Measurements from ENCODE around the gene GPR75. TPM values are rescaled to one million over a fixed set of nuclear protein-coding genes. Genes with fewer than 3 reads are reported as not detected.

The GPR75 gene
- total RNA-seq, 2 donors from 2014 or later: 1.3 to 2.5 TPM

DNA sequence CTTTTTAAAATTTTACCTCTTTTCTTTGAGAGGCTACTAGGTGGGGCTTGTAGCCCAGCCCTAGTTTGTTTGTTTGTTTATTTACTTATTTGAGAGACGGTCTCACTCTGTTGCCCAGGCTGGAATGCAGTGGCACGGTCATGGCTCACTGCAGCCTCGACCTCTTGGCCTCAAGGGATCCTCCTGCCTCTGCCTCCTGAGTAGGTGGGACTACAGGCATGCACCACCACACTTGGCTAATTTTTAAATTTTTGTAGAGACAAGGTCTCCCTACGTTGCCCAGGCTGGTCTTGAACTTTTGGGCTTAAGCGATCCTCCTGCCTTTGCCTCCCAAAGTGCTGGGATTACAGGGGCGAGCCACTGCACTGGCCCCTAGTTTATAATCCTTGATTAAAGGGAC is 38.0 kb downstream of the GPR75 start:
- peaks cover 0 to 2% of the 10 kb centered on the region in 2 donors for H3K4me1 ChIP-seq

DNA sequence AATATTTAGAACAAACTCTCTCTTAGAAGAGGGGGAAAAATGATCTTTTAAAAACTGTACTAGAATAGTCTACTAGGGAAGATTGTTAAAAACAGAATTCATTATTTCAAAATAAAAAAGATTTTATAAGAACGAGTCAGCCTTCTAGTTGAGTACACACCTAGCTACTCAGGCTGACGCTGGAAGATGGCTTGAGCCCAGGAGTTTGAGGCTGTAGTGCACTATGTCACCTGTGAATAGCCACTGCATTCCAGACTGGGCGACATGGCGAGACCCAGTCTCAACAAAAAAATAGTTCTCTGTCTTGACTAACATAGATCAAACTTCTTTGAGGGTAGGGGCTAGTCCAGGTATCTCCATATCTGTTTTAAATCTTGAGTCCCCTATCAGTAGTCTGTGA is 39.1 kb downstream of the GPR75 start:
- no peaks in the 10 kb centered on the region for H3K9me3 ChIP-seq
- H3K4me1 ChIP-seq: no peaks in the 10 kb centered on the region
- no peak for DNase-seq (ENCODE audit: low spot score)
- H3K4me3 ChIP-seq: no peak overlapping the region
- TF ChIP-seq, protein P1, sequence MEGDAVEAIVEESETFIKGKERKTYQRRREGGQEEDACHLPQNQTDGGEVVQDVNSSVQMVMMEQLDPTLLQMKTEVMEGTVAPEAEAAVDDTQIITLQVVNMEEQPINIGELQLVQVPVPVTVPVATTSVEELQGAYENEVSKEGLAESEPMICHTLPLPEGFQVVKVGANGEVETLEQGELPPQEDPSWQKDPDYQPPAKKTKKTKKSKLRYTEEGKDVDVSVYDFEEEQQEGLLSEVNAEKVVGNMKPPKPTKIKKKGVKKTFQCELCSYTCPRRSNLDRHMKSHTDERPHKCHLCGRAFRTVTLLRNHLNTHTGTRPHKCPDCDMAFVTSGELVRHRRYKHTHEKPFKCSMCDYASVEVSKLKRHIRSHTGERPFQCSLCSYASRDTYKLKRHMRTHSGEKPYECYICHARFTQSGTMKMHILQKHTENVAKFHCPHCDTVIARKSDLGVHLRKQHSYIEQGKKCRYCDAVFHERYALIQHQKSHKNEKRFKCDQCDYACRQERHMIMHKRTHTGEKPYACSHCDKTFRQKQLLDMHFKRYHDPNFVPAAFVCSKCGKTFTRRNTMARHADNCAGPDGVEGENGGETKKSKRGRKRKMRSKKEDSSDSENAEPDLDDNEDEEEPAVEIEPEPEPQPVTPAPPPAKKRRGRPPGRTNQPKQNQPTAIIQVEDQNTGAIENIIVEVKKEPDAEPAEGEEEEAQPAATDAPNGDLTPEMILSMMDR (IDR thresholded peaks at IDR 0.05): no peak
- no peaks in the 10 kb centered on the region for H3K27me3 ChIP-seq
- no peak overlapping the region for H3K27ac ChIP-seq
- H3K36me3 ChIP-seq: peaks cover 34% of the 10 kb centered on the region

More for the DNA sequence above, 38.0 kb downstream of the GPR75 start:
- DNase-seq (ENCODE audit: low spot score): no peak
- no peak overlapping the region for H3K27ac ChIP-seq
- H3K36me3 ChIP-seq: peaks cover 31% of the 10 kb centered on the region
- no peaks in the 10 kb centered on the region for H3K9me3 ChIP-seq
- TF ChIP-seq, protein P1 (IDR thresholded peaks at IDR 0.05): no peak
- H3K4me3 ChIP-seq: no peak overlapping the region
- H3K27me3 ChIP-seq: no peaks in the 10 kb centered on the region

DNA sequence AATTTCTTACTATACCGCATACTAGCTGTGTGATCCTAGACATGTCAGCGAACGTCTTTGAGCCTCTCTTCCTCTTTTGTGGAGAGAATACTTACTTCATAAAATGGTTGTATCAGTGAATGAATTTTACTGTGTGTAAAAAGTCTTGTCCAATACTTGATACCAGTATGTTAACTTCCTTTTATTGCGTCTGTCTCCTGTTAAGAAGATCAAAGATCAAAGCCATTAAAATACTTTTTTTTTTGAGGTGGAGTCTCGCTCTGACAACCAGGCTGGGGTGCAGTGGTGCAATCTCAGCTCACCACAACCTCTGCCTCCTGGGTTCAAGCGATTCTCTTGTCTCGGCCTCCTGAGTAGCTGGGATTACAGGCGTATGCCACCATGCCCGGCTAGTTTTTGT is 39.7 kb downstream of the GPR75 start:
- H3K27me3 ChIP-seq: no peaks in the 10 kb centered on the region
- H3K4me1 ChIP-seq: no peaks in the 10 kb centered on the region
- H3K9me3 ChIP-seq: no peaks in the 10 kb centered on the region
- H3K27ac ChIP-seq: no peak overlapping the region
- H3K36me3 ChIP-seq: peaks cover 41% of the 10 kb centered on the region
- TF ChIP-seq, protein P1 (IDR thresholded peaks at IDR 0.05): no peak
- DNase-seq (ENCODE audit: low spot score): no peak
- H3K4me3 ChIP-seq: no peak overlapping the region

DNA sequence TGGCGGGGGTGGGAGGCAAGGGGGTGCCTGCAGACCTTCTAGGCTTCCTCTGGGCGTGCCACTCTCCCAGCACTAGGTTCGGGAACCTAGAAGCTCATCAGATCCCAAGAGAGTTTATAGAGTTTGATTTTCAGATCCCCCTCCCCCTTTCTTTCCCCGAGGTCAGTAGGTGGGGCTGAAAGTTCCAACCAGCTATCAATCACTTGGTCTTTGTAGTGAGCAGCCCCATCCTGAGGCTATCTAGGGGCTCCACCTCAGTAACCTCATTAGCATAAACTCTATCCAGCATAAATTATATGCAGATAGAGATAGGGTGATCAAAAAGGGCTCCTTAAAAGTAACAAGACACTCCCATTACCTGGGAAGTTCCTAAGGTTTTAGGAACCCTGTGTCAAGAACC is 40.1 kb downstream of the GPR75 start:
- no peaks in the 10 kb centered on the region for H3K4me1 ChIP-seq
- no peaks in the 10 kb centered on the region for H3K9me3 ChIP-seq
- H3K27ac ChIP-seq: no peak overlapping the region
- DNase-seq (ENCODE audit: low spot score): no peak
- no peak overlapping the region for H3K4me3 ChIP-seq
- peaks cover 44% of the 10 kb centered on the region for H3K36me3 ChIP-seq
- H3K27me3 ChIP-seq: no peaks in the 10 kb centered on the region
- TF ChIP-seq, protein P1 (IDR thresholded peaks at IDR 0.05): no peak

DNA sequence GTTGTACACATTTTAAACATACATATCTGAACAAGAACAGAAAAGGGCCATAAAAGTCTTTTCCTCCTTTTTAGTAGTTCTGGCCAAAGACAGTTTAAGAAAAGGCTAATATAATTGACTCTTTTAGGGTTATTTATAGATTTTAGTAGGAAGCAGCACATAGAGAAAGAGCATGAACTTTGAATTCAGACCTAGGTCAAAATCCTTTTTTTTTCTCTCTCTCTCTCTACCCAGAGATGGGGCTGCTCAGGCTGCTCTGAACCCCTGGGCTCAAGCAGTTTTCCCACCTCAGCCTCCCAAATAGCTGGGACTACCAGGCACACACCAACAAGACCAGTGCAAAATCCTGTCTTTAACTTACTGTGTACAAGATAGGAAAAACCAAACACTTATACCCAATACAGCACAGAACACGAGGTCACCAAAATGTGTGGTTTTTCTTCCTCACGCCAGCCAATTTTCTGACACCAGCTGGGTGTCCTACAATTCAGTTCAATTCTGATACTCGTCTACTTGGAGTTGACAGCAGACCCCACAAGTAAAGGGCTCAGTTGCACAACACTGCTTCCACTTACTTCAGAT is 40.8 kb downstream of the GPR75 start:
- TF ChIP-seq, protein P1 (IDR thresholded peaks at IDR 0.05): no peak

DNA sequence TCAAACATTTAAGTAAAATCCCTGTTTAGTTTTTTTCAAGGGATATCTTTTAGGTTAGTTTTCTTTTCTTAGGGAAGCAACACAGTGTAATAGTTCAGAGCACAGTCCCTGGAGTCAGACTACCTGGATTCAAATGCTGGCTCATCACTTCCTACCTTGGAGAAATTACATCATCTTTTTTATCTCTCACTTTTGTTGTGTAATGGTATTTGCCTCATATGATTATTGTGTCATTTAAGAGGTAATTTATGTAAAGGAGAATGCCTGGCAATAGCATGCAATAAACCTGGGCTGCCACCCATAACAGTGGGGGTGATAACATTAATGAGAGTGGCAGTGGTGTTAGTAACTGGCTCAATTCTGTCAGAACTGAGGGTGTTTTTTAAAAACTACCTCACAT is 46.6 kb downstream of the GPR75 start:
- peaks cover 0 to 15% of the 10 kb centered on the region in 2 donors for H3K4me1 ChIP-seq
- H3K36me3 ChIP-seq: peaks cover 71% of the 10 kb centered on the region
- TF ChIP-seq, protein P1 (IDR thresholded peaks at IDR 0.05): no peak
- H3K27ac ChIP-seq: peak overlapping the region in 1 of 2 donors; percentile 57
- H3K4me3 ChIP-seq: no peak overlapping the region
- H3K27me3 ChIP-seq: no peaks in the 10 kb centered on the region
- H3K9me3 ChIP-seq: no peaks in the 10 kb centered on the region
- no peak for DNase-seq (ENCODE audit: low spot score)

More for the DNA sequence above, 40.8 kb downstream of the GPR75 start:
- Histone ChIP-seq H3K36me3 (peaks cover 49% of the 10 kb centered on the region), H3K27me3 (no peaks in the 10 kb centered on the region), H3K27ac (no peak overlapping the region), H3K4me1 (no peaks in the 10 kb centered on the region), H3K4me3 (no peak overlapping the region), H3K9me3 (no peaks in the 10 kb centered on the region)
- no peak for DNase-seq (ENCODE audit: low spot score)

Measured in right atrium auricular region (tissue), 2 donors.